GM10847 (cell line): ENCODE measurements around the gene CEP128.

Experiments used
- POLR2A ChIP-seq: IDR thresholded peaks from 2 replicates; pipeline ENCODE4 v1.6.1; 2011; ENCODE audit not compliant: insufficient read length; ENCODE audit errors: extremely low read depth

The CEP128 gene

GRCh38 chr14:80771201-80771600, 170.3 kb downstream of the CEP128 start:
- TF ChIP-seq POLR2A = no peak

GRCh38 chr14:80770114-80770908, 171.2 kb downstream of the CEP128 start:
- TF ChIP-seq POLR2A = no peak

- no peak for TF ChIP-seq POLR2A
These were observed 172.9 kb downstream of the CEP128 start for GRCh38 chr14:80768646-80769045.

GRCh38 chr14:80764921-80765507, 176.5 kb downstream of the CEP128 start:
- no peak for TF ChIP-seq POLR2A

- TF ChIP-seq POLR2A = no peak
These were observed 177.0 kb downstream of the CEP128 start for GRCh38 chr14:80764496-80764895.

- no peak for TF ChIP-seq POLR2A
These were observed 178.8 kb downstream of the CEP128 start for GRCh38 chr14:80762641-80763228.

GRCh38 chr14:80754696-80755095, 186.8 kb downstream of the CEP128 start:
- no peak for TF ChIP-seq POLR2A

GRCh38 chr14:80751285-80751684, 190.3 kb downstream of the CEP128 start:
- TF ChIP-seq POLR2A = no peak

GRCh38 chr14:80726211-80726610, 215.3 kb downstream of the CEP128 start:
- TF ChIP-seq POLR2A = no peak

- no peak for TF ChIP-seq POLR2A
These were observed 222.6 kb downstream of the CEP128 start for GRCh38 chr14:80718940-80719339.

- TF ChIP-seq POLR2A = no peak
These were observed 227.1 kb downstream of the CEP128 start for GRCh38 chr14:80714474-80714873.

- no peak for TF ChIP-seq POLR2A
These were observed 228.3 kb downstream of the CEP128 start for GRCh38 chr14:80713076-80713850.

GRCh38 chr14:80705241-80705980, 236.1 kb downstream of the CEP128 start:
- no peak for TF ChIP-seq POLR2A

- no peak for TF ChIP-seq POLR2A
These were observed 240.9 kb downstream of the CEP128 start for GRCh38 chr14:80700601-80701000.

GRCh38 chr14:80699861-80700260, 241.7 kb downstream of the CEP128 start:
- TF ChIP-seq POLR2A = no peak
